Measurements from ENCODE around the gene ZNF844.
A peak's percentile ranks its signal among the peaks of the same experiment; 100 is the strongest.
"Not testable (repeated sequence)": the region's sequence is repeated elsewhere in the genome, so short reads cannot be mapped to it uniquely, and the experiment has no call there.

ZNF844 gene

GRCh38 chr19:12092956-12093355, 28.4 kb downstream of the ZNF844 start:
- peak; percentile 38 for DNase-seq

GRCh38 chr19:12093777-12094176, 29.2 kb downstream of the ZNF844 start:
- DNase-seq: no peak

GRCh38 chr19:12095111-12095790, 30.7 kb downstream of the ZNF844 start:
- no peak for DNase-seq

- no peak for DNase-seq
These were observed 33.5 kb downstream of the ZNF844 start for GRCh38 chr19:12098040-12098439.

GRCh38 chr19:12103909-12104308, 39.4 kb downstream of the ZNF844 start:
- DNase-seq: not testable (repeated sequence)

GRCh38 chr19:12111176-12111575, 46.6 kb downstream of the ZNF844 start:
- no peak for DNase-seq

GRCh38 chr19:12111943-12112637, 47.6 kb downstream of the ZNF844 start:
- DNase-seq: no peak

GRCh38 chr19:12112701-12113100, 48.2 kb downstream of the ZNF844 start:
- DNase-seq: no peak

GRCh38 chr19:12113121-12113520, 48.6 kb downstream of the ZNF844 start:
- no peak for DNase-seq

GRCh38 chr19:12117201-12117970, 52.9 kb downstream of the ZNF844 start:
- no peak for DNase-seq

GRCh38 chr19:12126707-12127106, 62.2 kb downstream of the ZNF844 start:
- DNase-seq: no peak

Measured in eye (tissue), 1 donor.